Right lobe of liver (tissue), 4 donors: Measurements from ENCODE around the gene PIGO.

Experiments
- POLR2A ChIP-seq: fragments of 450-650 bp; IDR thresholded peaks from one replicate; pipeline ENCODE4 v1.6.1; 2017; ENCODE audit warnings: antibody characterized with exemption, mild to moderate bottlenecking
- TF ChIP-seq, protein P1 (sequence below), 4 donors: fragments of 200-600 bp in 3 of 4; fragments of 450-650 bp in 1 of 4; IDR thresholded peaks; one replicate each; pipeline versions ENCODE4 v1.5.1 to v1.8.0; 2016 to 2022; ENCODE audit warnings: antibody characterized with exemption in 4 of 4, mild to moderate bottlenecking in 2 of 4
- donor health status: DM: no; HTN: no; CAD: no.
- donor health status: DM: no; HTN: no; CAD: no.
- donor health status: DM: no; HTN: yes; CAD: no.

- TF ChIP-seq, protein P1, sequence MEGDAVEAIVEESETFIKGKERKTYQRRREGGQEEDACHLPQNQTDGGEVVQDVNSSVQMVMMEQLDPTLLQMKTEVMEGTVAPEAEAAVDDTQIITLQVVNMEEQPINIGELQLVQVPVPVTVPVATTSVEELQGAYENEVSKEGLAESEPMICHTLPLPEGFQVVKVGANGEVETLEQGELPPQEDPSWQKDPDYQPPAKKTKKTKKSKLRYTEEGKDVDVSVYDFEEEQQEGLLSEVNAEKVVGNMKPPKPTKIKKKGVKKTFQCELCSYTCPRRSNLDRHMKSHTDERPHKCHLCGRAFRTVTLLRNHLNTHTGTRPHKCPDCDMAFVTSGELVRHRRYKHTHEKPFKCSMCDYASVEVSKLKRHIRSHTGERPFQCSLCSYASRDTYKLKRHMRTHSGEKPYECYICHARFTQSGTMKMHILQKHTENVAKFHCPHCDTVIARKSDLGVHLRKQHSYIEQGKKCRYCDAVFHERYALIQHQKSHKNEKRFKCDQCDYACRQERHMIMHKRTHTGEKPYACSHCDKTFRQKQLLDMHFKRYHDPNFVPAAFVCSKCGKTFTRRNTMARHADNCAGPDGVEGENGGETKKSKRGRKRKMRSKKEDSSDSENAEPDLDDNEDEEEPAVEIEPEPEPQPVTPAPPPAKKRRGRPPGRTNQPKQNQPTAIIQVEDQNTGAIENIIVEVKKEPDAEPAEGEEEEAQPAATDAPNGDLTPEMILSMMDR (IDR thresholded peaks at IDR 0.05) = no peak
- no peak for TF ChIP-seq POLR2A
Observed at GRCh38 chr9:35078066-35078465, 18.3 kb downstream of the PIGO start.
